ENCODE results near the gene PTP4A1. TPM values are rescaled to one million over a fixed set of nuclear protein-coding genes. Genes with fewer than 3 reads are reported as not detected.
A peak's percentile ranks its signal among the peaks of the same experiment; 100 is the strongest.

Gene PTP4A1
- total and polyA plus RNA-seq, 2 of the 13 experiments (the other 11 are each of a cell fraction or from before 2014, with no cell fraction given) = 141 to 376 TPM

- TF ChIP-seq NCOA1 (CRISPR knock-in tag; IDR thresholded peaks at IDR 0.05) = 0 out of 2 replicates have a peak, but pooled peaks have one; percentile 30
- TF ChIP-seq TBX2 (CRISPR knock-in tag; IDR thresholded peaks at IDR 0.05; ENCODE audit: borderline replicate concordance) = peak; percentile 71
- TF ChIP-seq ZNF12 (CRISPR knock-in tag; IDR thresholded peaks at IDR 0.05) = peak; percentile 64; the same call in 1 of the 2 replicates
- peak; percentile 92 for TF ChIP-seq MIXL1 (CRISPR knock-in tag; IDR thresholded peaks at IDR 0.05)
- TF ChIP-seq, protein P1, sequence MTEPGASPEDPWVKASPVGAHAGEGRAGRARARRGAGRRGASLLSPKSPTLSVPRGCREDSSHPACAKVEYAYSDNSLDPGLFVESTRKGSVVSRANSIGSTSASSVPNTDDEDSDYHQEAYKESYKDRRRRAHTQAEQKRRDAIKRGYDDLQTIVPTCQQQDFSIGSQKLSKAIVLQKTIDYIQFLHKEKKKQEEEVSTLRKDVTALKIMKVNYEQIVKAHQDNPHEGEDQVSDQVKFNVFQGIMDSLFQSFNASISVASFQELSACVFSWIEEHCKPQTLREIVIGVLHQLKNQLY (CRISPR knock-in tag; IDR thresholded peaks at IDR 0.05) = peak; percentile 69
- peak; percentile 93 for TF ChIP-seq GATAD2A (CRISPR knock-in tag; IDR thresholded peaks at IDR 0.05)
- TF ChIP-seq ATF7-NPFF (CRISPR knock-in tag; IDR thresholded peaks at IDR 0.05; ENCODE audit: low read depth) = no peak
- TF ChIP-seq TBL1XR1 (IDR thresholded peaks at IDR 0.05; ENCODE audit: borderline replicate concordance, low read length, partially characterized antibody) = peak; percentile 58
- TF ChIP-seq PRDM10 (CRISPR knock-in tag; IDR thresholded peaks at IDR 0.05; ENCODE audit: low read depth) = peak; percentile 67; the same call in 1 of the 2 replicates
- peak; percentile 66 for TF ChIP-seq BCL6 (CRISPR knock-in tag; IDR thresholded peaks at IDR 0.05)
- TF ChIP-seq ARNT2 (CRISPR knock-in tag; IDR thresholded peaks at IDR 0.05; ENCODE audit: low read depth) = 0 out of 2 replicates have a peak, but pooled peaks have one; percentile 19
- no peak for TF ChIP-seq HHEX (CRISPR knock-in tag; IDR thresholded peaks at IDR 0.05)
- peak; percentile 99 for TF ChIP-seq ATF7 (IDR thresholded peaks at IDR 0.05)
- peak; percentile 94; the same call in 1 of the 2 replicates for TF ChIP-seq ATF7 (CRISPR knock-in tag; IDR thresholded peaks at IDR 0.05)
- peak; percentile 82 for TF ChIP-seq NCOA2 (CRISPR knock-in tag; IDR thresholded peaks at IDR 0.05)
- peak; percentile 90 for TF ChIP-seq ZBTB21 (CRISPR knock-in tag; IDR thresholded peaks at IDR 0.05)
- TF ChIP-seq ZNF3 (CRISPR knock-in tag; IDR thresholded peaks at IDR 0.05) = peak; percentile 77; the same call in 1 of the 2 replicates
- no peak for TF ChIP-seq FOXA1 (IDR thresholded peaks at IDR 0.05)
- TF ChIP-seq FOXA1 (CRISPR knock-in tag; IDR thresholded peaks at IDR 0.05) = peak; percentile 69
- TF ChIP-seq IKZF5 (CRISPR knock-in tag; IDR thresholded peaks at IDR 0.05) = 0 out of 2 replicates have a peak, but pooled peaks have one; percentile 47
- TF ChIP-seq ATF3 (CRISPR knock-in tag; IDR thresholded peaks at IDR 0.05) = peak; percentile 94
- peak; percentile 51; the same call in 1 of the 2 replicates for TF ChIP-seq HOXA3 (CRISPR knock-in tag; IDR thresholded peaks at IDR 0.05)
- TF ChIP-seq HMG20A (CRISPR knock-in tag; IDR thresholded peaks at IDR 0.05; ENCODE audit: borderline replicate concordance) = peak; percentile 83; the same call in 1 of the 2 replicates
- TF ChIP-seq ZBTB8A (CRISPR knock-in tag; IDR thresholded peaks at IDR 0.05; ENCODE audit: borderline replicate concordance, low read depth) = no peak
- no peak for TF ChIP-seq BORCS8-MEF2B (CRISPR knock-in tag; IDR thresholded peaks at IDR 0.05)
- peak; percentile 98 for TF ChIP-seq CREB1 (IDR thresholded peaks at IDR 0.05)
- TF ChIP-seq CREB1 (CRISPR knock-in tag; IDR thresholded peaks at IDR 0.05) = peak; percentile 97
- 0 out of 2 replicates have a peak, but pooled peaks have one; percentile 34 for TF ChIP-seq MIER2 (CRISPR knock-in tag; IDR thresholded peaks at IDR 0.05)
- TF ChIP-seq ZNF564 (CRISPR knock-in tag; IDR thresholded peaks at IDR 0.05) = no peak
- no peak for TF ChIP-seq SNRNP70 (IDR thresholded peaks at IDR 0.05; ENCODE audit: low read depth, low read length)
These were observed 17.7 kb downstream of the PTP4A1 start (continued) for GRCh38 chr6:63589952-63590411.
